HepG2 (cell line): ENCODE results near the gene NARF. TPM values are rescaled to one million over a fixed set of nuclear protein-coding genes. Genes with fewer than 3 reads are reported as not detected.
A peak's percentile ranks its signal among the peaks of the same experiment; 100 is the strongest.

ENCODE experiments used
- ATAC-seq: fragments of 200-7000 bp; cut with Tn5 transposase; 3 replicates; pipeline ENCODE4 v1.9.1; 2020; ENCODE audit warnings: mild to moderate bottlenecking, moderate library complexity
- BruUV-seq: library from RNA; stranded (reverse); fragments of 400-500 nt; replicated peaks from 2 replicates; lab custom pipeline; 2021; lab: Mats Ljungman, UMichigan
- CTCF ChIA-PET: fragments of 300-600 bp; formaldehyde crosslinking; extraction: SDS; loops from one replicate; lab custom pipeline; 2021; ENCODE audit warnings: low total read pairs, inconsistent platforms, low intra/inter-chr PET ratio; lab: Yijun Ruan, JAX
- POLR2A ChIA-PET: fragments of 350-600 bp; sonication (Branson Sonifier 250); formaldehyde crosslinking; loops from one replicate; lab custom pipeline; 2020; ENCODE audit warnings: antibody characterized with exemption, inconsistent platforms; lab: Yijun Ruan, JAX
- DNase-seq: peaks from one replicate; pipeline ENCODE4 v3.0.0-alpha.2; 2015; ENCODE audit warnings: low spot score
- FAIRE-seq: peaks from 3 replicates; lab custom pipeline; 2011; peaks lifted over from hg19 to GRCh38; lab: Jason Lieb, UNC
- H2AFZ ChIP-seq: one replicate; pipeline ENCODE4 v1.6.1; 2011; ENCODE audit warnings: low read length, inconsistent platforms
- H3K27ac ChIP-seq: fragments of 300-600 bp; 3 replicates; pipeline ENCODE4 v1.8.0; 2011; ENCODE audit warnings: mixed run types, mild to moderate bottlenecking, mixed read lengths, low read length, inconsistent platforms; ENCODE audit not compliant: insufficient read depth; ENCODE audit errors: extremely low read length
- H3K27me3 ChIP-seq, 2 experiments: fragments of 200-600 bp in 1 of 2; 2 replicates in 1 of 2; 3 replicates in 1 of 2; pipeline versions ENCODE4 v1.6.0 to v1.8.0; 2011; ENCODE audit warnings: low read length in 2 of 2, mild to moderate bottlenecking in 2 of 2, moderate library complexity in 2 of 2, inconsistent platforms in 1 of 2; ENCODE audit not compliant: insufficient read depth in 2 of 2, control insufficient read depth in 1 of 2
- H3K36me3 ChIP-seq, 2 experiments: fragments of 200-600 bp in 1 of 2; replicated peaks in 1 of 2; 2 replicates in 1 of 2; 3 replicates in 1 of 2; pipeline versions ENCODE4 v1.5.1 to v1.8.0; 2011; ENCODE audit warnings: low read length in 2 of 2, inconsistent platforms in 1 of 2; ENCODE audit not compliant: insufficient read depth in 2 of 2, control insufficient read depth in 1 of 2
- H3K4me1 ChIP-seq: 2 replicates; pipeline ENCODE4 v1.5.1; 2012; ENCODE audit warnings: low read length, inconsistent platforms; ENCODE audit not compliant: insufficient read depth
- H3K4me2 ChIP-seq: 2 replicates; pipeline ENCODE4 v1.6.0; 2011; ENCODE audit warnings: low read depth, low read length, inconsistent platforms
- H3K4me3 ChIP-seq, 3 experiments: fragments of 200-600 bp in 1 of 3; sonication (generic), shearing (Covaris generic) in 1 of 3; replicated peaks in 1 of 3; 2 replicates each; pipeline ENCODE4 v1.5.1; 2011 to 2016; ENCODE audit warnings: low read length in 3 of 3, inconsistent platforms in 2 of 3, low read depth in 2 of 3, mild to moderate bottlenecking in 2 of 3, control low read depth in 1 of 3, mixed read lengths in 1 of 3; ENCODE audit not compliant: insufficient read depth in 1 of 3
- H3K79me2 ChIP-seq: one replicate; pipeline ENCODE4 v1.6.1; 2011; ENCODE audit warnings: low read length, inconsistent platforms; ENCODE audit not compliant: insufficient read depth
- H3K9ac ChIP-seq: 2 replicates; pipeline ENCODE4 v1.6.0; 2011; ENCODE audit warnings: mild to moderate bottlenecking, low read depth, low read length, inconsistent platforms; ENCODE audit not compliant: insufficient read depth
- H3K9me3 ChIP-seq: 2 replicates; pipeline ENCODE4 v1.5.1; 2012; ENCODE audit warnings: mild to moderate bottlenecking, low read length
- H4K20me1 ChIP-seq: 2 replicates; pipeline ENCODE4 v1.6.0; 2011; ENCODE audit warnings: inconsistent platforms, mild to moderate bottlenecking, low read length, moderate library complexity; ENCODE audit not compliant: insufficient read depth
- AGO2 ChIP-seq: fragments of 200-400 bp; formaldehyde crosslinking; optimal IDR thresholded peaks from 2 replicates; pipeline ENCODE3; 2017; ENCODE audit warnings: mild to moderate bottlenecking, low read depth, low read length, moderate library complexity
- AKNA ChIP-seq: sonication (generic); formaldehyde crosslinking; IDR thresholded peaks from 2 replicates; pipeline ENCODE4 v1.4.0; 2020; ENCODE audit warnings: missing genetic modification reagents, borderline replicate concordance
- GPBP1L1 ChIP-seq: sonication (generic); formaldehyde crosslinking; IDR thresholded peaks from 2 replicates; pipeline ENCODE4 v1.5.0; 2020; ENCODE audit warnings: mild to moderate bottlenecking, missing genetic modification reagents
- KLF15 ChIP-seq: sonication (generic); formaldehyde crosslinking; IDR thresholded peaks from 2 replicates; pipeline ENCODE4 v1.8.1; 2023; ENCODE audit warnings: borderline replicate concordance, mild to moderate bottlenecking, inconsistent platforms, missing genetic modification reagents, mixed read lengths
- MED13 ChIP-seq: sonication (generic); formaldehyde crosslinking; IDR thresholded peaks from 2 replicates; pipeline ENCODE4 v1.5.0; 2020; ENCODE audit warnings: missing genetic modification reagents
- NCOR1 ChIP-seq: fragments of 200-600 bp; sonication (generic); IDR thresholded peaks from 2 replicates; pipeline ENCODE4 v1.7.0; 2017; ENCODE audit warnings: antibody characterized with exemption, low read length, borderline replicate concordance
- NR2F2 ChIP-seq: IDR thresholded peaks from 2 replicates; pipeline ENCODE4 v1.6.1; 2012; ENCODE audit warnings: low read depth, inconsistent platforms, borderline replicate concordance
- POLR2A ChIP-seq, 2 experiments: IDR thresholded peaks; 2 replicates each; pipeline ENCODE4 v1.6.1; 2011; ENCODE audit warnings: low read depth in 2 of 2, low read length in 2 of 2, mild to moderate bottlenecking in 1 of 2, moderate library complexity in 1 of 2; ENCODE audit not compliant: insufficient read depth in 1 of 2
- ZNF234 ChIP-seq: sonication (generic); formaldehyde crosslinking; conservative IDR thresholded peaks from 2 replicates; pipeline ENCODE4 v1.5.1; 2020; ENCODE audit warnings: mild to moderate bottlenecking, missing genetic modification reagents
- WGBS: methylation state at CpG from one replicate; pipeline ENCODE4 v1.1.6; 2017; ENCODE audit warnings: low lambda C conversion rate; 5-methylcytosine and 5-hydroxymethylcytosine counted together
- in situ Hi-C: cut with HindIII; loops from 2 replicates; pipeline ENCODE4 v1.10.0; 2017; ENCODE audit warnings: low pct_unique_long_range_greater_than_20kb; ENCODE audit not compliant: extremely low pct_ligation_motif_present
- intact Hi-C: fragments of 100-400 bp; cut with micrococcal nuclease; formaldehyde crosslinking; loops from one replicate; pipeline ENCODE4 v1.10.0; 2022; ENCODE audit not compliant: unreplicated experiment
- polyA plus RNA-seq, 8 experiments: library from polyadenylated mRNA; depleted of rRNA in 3 of 8; stranded (reverse) in 7 of 8; unstranded in 1 of 8; fragments of >200 nt; fragmentation: Illumina TruSeq in 4 of 8; extraction: Trizol in 4 of 8; gene quantifications; 2 replicates each; pipeline versions ENCODE4 v1.2.1 to v1.2.3, GENCODE V29; 2011 to 2016; ENCODE audit warnings: low read depth in 4 of 8, missing spikeins in 1 of 8, mixed read lengths in 1 of 8; ENCODE audit not compliant: insufficient read depth in 1 of 8
- total RNA-seq, 5 experiments: library from RNA; depleted of rRNA; stranded (reverse); fragments of >200 nt; fragmentation: Illumina TruSeq; extraction: Trizol; gene quantifications; 2 replicates each; pipeline ENCODE4 v1.2.3, GENCODE V29; 2016; ENCODE audit warnings: low read depth in 1 of 5

The NARF gene
- total and polyA plus RNA-seq, 2 of the 13 experiments (the other 11 are each of a cell fraction or from before 2014, with no cell fraction given), result 61.1 to 144 TPM

- intact Hi-C loops, result no loop called here
- ATAC-seq, result no peak
- H3K4me2 ChIP-seq, result no peak overlapping the region
- WGBS, result 93% methylated on average over 12 of the region's 40 CpGs
- in situ Hi-C loops, result no loop called here
- no peaks in the 10 kb centered on the region for H3K27me3 ChIP-seq
- no peaks in the 10 kb centered on the region for H3K4me1 ChIP-seq
- H2AFZ ChIP-seq, result no peak overlapping the region
- ChIA-PET POLR2A (no interaction called here), CTCF (no interaction called here)
- no peak for DNase-seq
- no peak overlapping the region for H3K27ac ChIP-seq
- no peak for FAIRE-seq
- TF ChIP-seq GPBP1L1 (no peak), MED13 (CRISPR knock-in tag) (no peak), POLR2A (IDR thresholded peaks at IDR 0.05; ENCODE audit: insufficient read depth in 1 of 2, low read depth in 2 of 2, low read length in 2 of 2) (no peak), AGO2 (peak; percentile 72), KLF15 (CRISPR knock-in tag) (no peak), ZNF234 (CRISPR knock-in tag) (no peak), NCOR1 (no peak), NR2F2 (no peak), AKNA (CRISPR knock-in tag) (no peak)
- no peak overlapping the region for H3K4me3 ChIP-seq
- H4K20me1 ChIP-seq, result no peaks in the 10 kb centered on the region
- no peak overlapping the region for H3K9ac ChIP-seq
- no peaks in the 10 kb centered on the region for H3K9me3 ChIP-seq
- no TSS peak for BruUV-seq
- no peaks in the 10 kb centered on the region for H3K79me2 ChIP-seq
- H3K36me3 ChIP-seq, result peaks cover 6 to 9% of the 10 kb centered on the region in 2 experiments
Measured at GRCh38 chr17:82443465-82444283, 14.9 kb upstream of the NARF start.
